Thymus (tissue), 11 donors: ENCODE measurements around the gene GALNT17. TPM values are rescaled to one million over a fixed set of nuclear protein-coding genes. Genes with fewer than 3 reads are reported as not detected.

Source experiments
- DNase-seq, 9 donors: peaks; one replicate each; pipeline ENCODE4 v3.0.0-alpha.2; 2013; ENCODE audit warnings: low spot score in 9 of 9, low read depth in 6 of 9, missing footprints in 1 of 9
- H3K27ac ChIP-seq, 2 donors: one replicate each; pipeline ENCODE4 v1.5.1; 2013; ENCODE audit warnings: control low read depth in 1 of 2, low read depth in 1 of 2, low read length in 1 of 2, mild to moderate bottlenecking in 1 of 2, moderate library complexity in 1 of 2
- H3K27me3 ChIP-seq, 2 donors: one replicate each; pipeline ENCODE4 v1.5.1; 2013; ENCODE audit warnings: low read length in 1 of 2; ENCODE audit not compliant: control insufficient read depth in 2 of 2, insufficient read depth in 1 of 2
- H3K36me3 ChIP-seq, 2 donors: one replicate each; pipeline ENCODE4 v1.5.1; 2013; ENCODE audit warnings: low read length in 1 of 2, mild to moderate bottlenecking in 1 of 2, moderate library complexity in 1 of 2; ENCODE audit not compliant: control insufficient read depth in 2 of 2, insufficient read depth in 2 of 2
- H3K4me1 ChIP-seq, 2 donors: one replicate each; pipeline ENCODE4 v1.5.1; 2013; ENCODE audit warnings: low read length in 2 of 2; ENCODE audit not compliant: control insufficient read depth in 2 of 2, insufficient read depth in 2 of 2
- H3K4me3 ChIP-seq, 2 donors: one replicate each; pipeline ENCODE4 v1.5.1; 2013; ENCODE audit warnings: low read length in 2 of 2, control low read depth in 1 of 2, mild to moderate bottlenecking in 1 of 2
- H3K9me3 ChIP-seq, 2 donors: one replicate each; pipeline ENCODE4 v1.5.1; 2013; ENCODE audit warnings: low read length in 1 of 2, mild to moderate bottlenecking in 1 of 2; ENCODE audit not compliant: control insufficient read depth in 2 of 2, insufficient read depth in 1 of 2
- WGBS: extraction: QIAGEN DNeasy Blood & Tissue Kit; methylation state at CpG from one replicate; pipeline ENCODE4 v1.1.7; 2013; 5-methylcytosine and 5-hydroxymethylcytosine counted together
- polyA plus RNA-seq: library from polyadenylated mRNA; stranded (reverse); fragments of 200-250 nt; gene quantifications from one replicate; pipeline ENCODE4 v1.2.3, GENCODE V29; 2013
- total RNA-seq: library from RNA; stranded (reverse); fragments of 120-200 nt; gene quantifications from one replicate; pipeline ENCODE4 v1.2.4, GENCODE V29; 2013
- donor health status: healthy.

Gene GALNT17
- total and polyA plus RNA-seq, 2 donors = 1.8 to 9.2 TPM

DNA sequence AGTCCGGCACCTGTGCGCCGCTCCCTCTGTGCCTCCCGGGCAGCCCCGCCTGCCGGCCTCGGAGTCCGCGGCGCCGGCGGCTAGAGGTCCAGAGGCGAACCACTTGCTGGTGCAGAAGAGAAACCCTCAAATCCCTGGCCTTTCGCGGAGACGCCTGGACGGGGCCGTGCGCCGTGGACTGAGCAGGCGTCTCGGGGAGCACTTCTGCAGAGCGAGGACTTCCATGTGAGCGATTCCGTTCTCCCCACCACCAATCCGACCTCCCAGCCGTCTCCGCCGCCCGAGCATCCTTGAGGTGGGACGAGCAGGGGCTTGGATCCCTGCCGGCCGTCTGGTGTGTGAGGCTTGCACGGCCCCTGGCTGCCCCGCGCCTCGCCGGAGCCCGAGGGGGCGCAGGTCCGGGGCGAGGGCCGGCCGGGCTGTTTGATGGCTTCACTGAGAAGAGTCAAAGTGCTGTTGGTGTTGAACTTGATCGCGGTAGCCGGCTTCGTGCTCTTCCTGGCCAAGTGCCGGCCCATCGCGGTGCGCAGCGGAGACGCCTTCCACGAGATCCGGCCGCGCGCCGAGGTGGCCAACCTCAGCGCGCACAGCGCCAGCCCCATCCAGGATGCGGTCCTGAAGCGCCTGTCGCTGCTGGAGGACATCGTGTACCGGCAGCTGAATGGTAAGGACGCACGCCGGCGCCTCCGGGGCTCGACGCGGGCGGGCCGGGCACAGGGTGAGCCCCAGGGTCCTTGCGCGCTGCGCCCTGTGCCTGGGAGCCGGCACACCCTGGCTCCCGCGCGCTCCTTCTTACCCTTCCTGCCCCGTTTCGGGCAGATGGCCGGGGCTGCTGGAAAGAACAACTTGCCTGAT, 660 bp downstream of the GALNT17 start:
- whole genome bisulfite sequencing = 5% methylated on average over 88 of the region's 88 CpGs
- Histone ChIP-seq H3K9me3 (no peaks in the 10 kb centered on the region), H3K36me3 (no peaks in the 10 kb centered on the region), H3K4me3 (peak overlapping the region in 1 of 2 donors; percentile 23), H3K27ac (no peak overlapping the region), H3K27me3 (peaks cover 31 to 40% of the 10 kb centered on the region in 2 donors), H3K4me1 (no peaks in the 10 kb centered on the region)
- no peak for DNase-seq

DNA sequence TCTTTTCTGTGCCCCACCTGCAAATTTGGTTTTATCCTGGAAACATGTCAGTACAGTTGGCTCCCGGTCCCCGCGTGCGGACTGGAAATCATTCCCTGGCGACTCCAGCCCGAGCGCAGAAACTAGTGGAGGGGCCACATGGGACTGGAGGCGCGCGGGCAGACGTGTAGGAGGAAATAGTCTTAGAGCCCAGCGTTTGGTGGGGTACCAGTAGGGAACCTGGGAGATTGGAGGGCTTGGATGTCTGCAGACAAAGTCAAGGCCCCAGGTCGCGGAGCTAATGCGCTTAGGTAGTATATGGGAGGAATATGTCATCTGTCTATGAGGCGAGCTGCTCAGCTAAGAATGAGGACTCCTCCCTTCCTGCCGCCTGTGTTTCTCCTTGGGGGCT, 1.3 kb downstream of the GALNT17 start:
- no peaks in the 10 kb centered on the region for H3K36me3 ChIP-seq
- 19% methylated on average over 17 of the region's 17 CpGs for WGBS
- no peak for DNase-seq
- H3K4me1 ChIP-seq = no peaks in the 10 kb centered on the region
- H3K9me3 ChIP-seq = no peaks in the 10 kb centered on the region
- peaks cover 31 to 40% of the 10 kb centered on the region in 2 donors for H3K27me3 ChIP-seq
- no peak overlapping the region for H3K27ac ChIP-seq
- no peak overlapping the region for H3K4me3 ChIP-seq

DNA sequence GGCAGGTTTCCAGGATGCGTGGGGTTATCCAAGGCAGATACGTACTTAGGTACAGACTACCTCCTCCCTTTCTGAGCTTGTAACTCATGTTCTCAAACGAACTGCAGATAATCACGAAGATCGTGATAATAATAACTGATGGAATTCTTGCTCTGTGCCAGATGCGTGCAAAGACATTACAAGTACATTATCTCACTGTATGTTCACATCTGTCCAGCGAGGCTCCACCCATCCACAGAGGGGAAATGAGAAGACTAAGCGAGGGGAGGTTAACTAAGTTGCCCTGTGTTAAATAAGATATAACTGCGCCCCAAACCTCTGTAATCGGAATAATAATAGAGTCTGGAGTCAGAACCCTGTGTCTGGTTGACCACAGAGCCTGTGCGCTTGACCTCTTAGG, 1.9 kb downstream of the GALNT17 start:
- DNase-seq = no peak
- H3K9me3 ChIP-seq = no peaks in the 10 kb centered on the region
- H3K27ac ChIP-seq = no peak overlapping the region
- no peaks in the 10 kb centered on the region for H3K36me3 ChIP-seq
- H3K27me3 ChIP-seq = peaks cover 31 to 40% of the 10 kb centered on the region in 2 donors
- no peaks in the 10 kb centered on the region for H3K4me1 ChIP-seq
- 91% methylated on average over 11 of the region's 11 CpGs for WGBS
- H3K4me3 ChIP-seq = no peak overlapping the region

DNA sequence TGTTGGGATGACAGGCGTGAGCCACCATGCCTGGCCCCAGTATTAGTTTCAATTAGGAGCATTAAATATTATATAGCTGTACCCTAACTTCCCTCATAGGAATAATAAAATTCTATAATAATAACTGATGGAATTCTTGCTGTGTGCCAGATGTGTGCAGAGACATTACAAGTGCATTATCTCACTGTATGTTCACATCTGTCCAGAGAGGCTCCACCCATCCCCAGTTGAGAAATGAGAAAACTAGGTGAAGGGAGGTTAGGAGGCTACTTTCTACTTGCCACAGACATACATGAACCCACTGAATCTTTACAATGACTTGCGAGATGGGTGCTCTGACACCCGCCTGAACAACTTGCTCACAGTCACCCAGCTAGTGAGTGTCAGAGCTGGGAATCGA, 3.2 kb downstream of the GALNT17 start:
- Histone ChIP-seq H3K4me1 (no peaks in the 10 kb centered on the region), H3K4me3 (no peak overlapping the region), H3K27me3 (peaks cover 31 to 33% of the 10 kb centered on the region in 2 donors), H3K27ac (no peak overlapping the region), H3K9me3 (no peaks in the 10 kb centered on the region), H3K36me3 (no peaks in the 10 kb centered on the region)
- 91% methylated on average over 4 of the region's 4 CpGs for WGBS
- no peak for DNase-seq

DNA sequence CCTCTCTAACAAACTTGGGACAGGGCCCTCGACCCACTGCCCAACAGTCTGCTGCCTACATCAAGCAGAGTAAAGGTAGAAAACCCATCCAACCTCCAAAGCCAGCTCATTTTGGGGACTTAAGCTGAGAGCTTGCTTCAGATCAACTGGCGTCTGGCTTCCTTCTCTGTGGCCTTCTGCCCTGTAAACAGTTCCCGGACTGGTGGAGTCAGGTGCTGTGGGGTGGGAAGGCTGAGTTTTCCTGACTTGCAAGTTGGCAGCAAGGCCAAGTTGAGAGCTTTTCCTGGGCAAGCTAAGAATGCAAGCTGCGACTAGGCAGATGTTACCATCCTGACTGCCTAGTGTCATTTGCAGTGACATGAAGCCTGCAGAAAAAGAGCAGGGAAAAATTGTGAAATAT, 3.7 kb downstream of the GALNT17 start:
- Histone ChIP-seq H3K36me3 (no peaks in the 10 kb centered on the region), H3K27ac (no peak overlapping the region), H3K9me3 (no peaks in the 10 kb centered on the region), H3K4me3 (no peak overlapping the region), H3K4me1 (no peaks in the 10 kb centered on the region), H3K27me3 (peaks cover 28 to 29% of the 10 kb centered on the region in 2 donors)
- DNase-seq = no peak
- 71% methylated on average over 4 of the region's 4 CpGs for WGBS

DNA sequence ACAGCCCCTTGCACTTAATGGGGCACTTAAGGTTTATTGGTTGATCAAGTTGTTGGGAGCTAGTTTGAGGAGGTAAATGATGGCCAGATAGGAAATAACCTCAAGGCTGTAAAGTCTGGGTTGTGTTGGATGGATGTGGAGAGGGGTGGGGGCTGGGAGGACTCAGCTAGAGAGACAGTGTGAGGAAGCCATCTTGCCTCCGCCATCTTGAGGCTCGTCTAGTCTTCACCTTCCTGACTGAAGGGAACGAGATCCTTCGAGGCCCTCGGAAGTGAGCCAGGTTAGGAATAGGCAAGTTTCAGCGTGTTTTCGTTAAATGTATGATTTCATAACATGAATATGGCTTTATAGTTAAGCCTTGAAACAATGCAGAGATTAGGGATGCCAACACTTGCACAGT, 5.5 kb downstream of the GALNT17 start:
- no peak overlapping the region for H3K4me3 ChIP-seq
- H3K4me1 ChIP-seq = no peaks in the 10 kb centered on the region
- DNase-seq = no peak
- H3K36me3 ChIP-seq = no peaks in the 10 kb centered on the region
- no peaks in the 10 kb centered on the region for H3K9me3 ChIP-seq
- H3K27ac ChIP-seq = no peak overlapping the region
- peaks cover 10 to 12% of the 10 kb centered on the region in 2 donors for H3K27me3 ChIP-seq
- 92% methylated on average over 7 of the region's 7 CpGs for WGBS

DNA sequence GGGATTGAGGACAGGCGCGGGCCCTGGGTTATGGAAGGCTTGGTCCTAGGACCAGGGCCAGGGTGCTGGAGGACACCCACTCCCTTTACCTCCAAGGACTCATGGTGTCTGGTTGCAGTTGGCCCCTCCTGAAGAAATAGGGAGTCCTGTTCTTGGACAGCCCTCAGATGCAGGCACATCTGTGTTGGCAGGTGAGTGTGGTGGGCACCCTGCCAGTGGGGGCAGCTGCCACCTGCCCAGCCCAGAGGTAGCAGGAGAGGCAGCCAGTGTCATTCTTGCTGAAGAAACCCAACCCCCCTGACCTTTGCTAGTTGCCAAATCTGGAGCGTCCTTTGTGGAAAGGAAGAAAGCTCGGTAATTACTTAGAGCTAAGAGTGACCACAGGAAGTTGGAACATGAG, 8.3 kb downstream of the GALNT17 start:
- WGBS = 65% methylated on average over 4 of the region's 4 CpGs
- Histone ChIP-seq H3K9me3 (no peaks in the 10 kb centered on the region), H3K27ac (no peak overlapping the region), H3K4me1 (no peaks in the 10 kb centered on the region), H3K36me3 (no peaks in the 10 kb centered on the region), H3K4me3 (no peak overlapping the region), H3K27me3 (no peaks in the 10 kb centered on the region)
- no peak for DNase-seq

DNA sequence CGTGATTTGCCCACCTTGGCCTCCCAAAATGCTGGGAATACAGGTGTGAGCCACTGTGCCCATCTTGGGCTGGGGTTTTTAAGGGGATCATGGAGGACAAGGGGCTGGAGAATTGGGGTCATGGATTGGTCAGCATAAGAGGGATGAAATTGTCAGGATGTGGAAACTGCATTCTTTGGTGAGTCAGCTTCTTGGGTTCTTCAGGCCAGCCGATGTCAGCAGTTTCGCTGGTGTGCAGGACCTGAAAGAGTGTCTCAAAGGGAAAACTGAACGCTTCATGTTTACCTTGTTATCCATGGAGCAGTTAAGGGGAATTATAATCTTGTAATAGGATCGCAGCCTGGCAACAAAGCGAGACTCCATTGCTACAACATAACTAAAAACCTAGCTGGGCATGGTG, 13.0 kb downstream of the GALNT17 start:
- DNase-seq = no peak
- no peaks in the 10 kb centered on the region for H3K36me3 ChIP-seq
- H3K4me3 ChIP-seq = no peak overlapping the region
- H3K27ac ChIP-seq = no peak overlapping the region
- 88% methylated on average over 6 of the region's 6 CpGs for WGBS
- no peaks in the 10 kb centered on the region for H3K27me3 ChIP-seq
- H3K9me3 ChIP-seq = no peaks in the 10 kb centered on the region
- H3K4me1 ChIP-seq = no peaks in the 10 kb centered on the region

DNA sequence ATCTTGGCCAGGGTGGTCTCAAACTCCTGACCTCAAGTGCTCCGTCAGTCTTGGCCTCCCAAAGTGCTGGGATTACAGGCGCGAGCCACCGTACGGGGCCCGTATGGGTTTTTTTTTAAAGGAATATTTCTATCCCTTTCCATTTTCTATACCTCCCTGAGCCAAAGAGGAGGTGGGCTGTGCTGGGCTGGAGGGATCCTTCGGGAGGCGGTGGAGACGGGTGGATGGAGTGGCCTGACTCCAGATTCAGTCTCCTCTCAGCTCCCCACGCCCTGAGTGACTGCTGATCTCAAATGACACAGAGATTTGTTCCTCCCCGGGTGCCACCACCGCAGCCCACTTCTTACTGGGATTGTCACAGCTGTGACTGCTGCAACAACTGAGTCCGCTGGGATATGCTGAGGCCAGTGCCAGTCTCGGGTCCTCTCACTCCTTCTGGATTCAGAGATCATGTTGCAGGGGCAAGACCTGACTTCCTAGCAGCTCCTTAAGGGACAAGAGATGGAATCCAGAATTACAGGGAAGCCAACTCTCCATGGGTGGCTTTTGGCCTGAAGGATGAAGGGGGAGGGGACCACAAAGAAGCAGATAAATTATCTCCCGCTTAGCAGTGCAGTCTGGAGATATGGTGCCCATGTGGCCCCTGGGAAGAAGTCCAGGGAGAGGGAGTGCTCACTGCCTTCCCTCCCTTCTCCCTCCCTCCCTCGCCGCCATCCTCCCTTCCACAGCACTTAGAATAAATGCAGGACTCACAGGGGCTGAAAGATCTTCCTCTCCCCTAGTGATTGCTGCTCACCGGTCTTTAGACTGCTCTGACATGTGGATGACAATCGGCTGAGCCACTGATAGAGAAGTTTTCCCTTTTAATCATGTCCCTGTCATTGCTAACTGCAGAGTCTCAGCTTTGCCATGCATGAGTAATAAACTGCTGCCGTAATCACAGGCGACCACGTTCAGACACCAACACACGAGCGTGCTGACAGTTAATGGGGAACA, 14.3 kb downstream of the GALNT17 start:
- 77% methylated on average over 24 of the region's 24 CpGs for WGBS
- no peak for DNase-seq
- H3K27ac ChIP-seq = no peak overlapping the region

More for the DNA sequence above, 14.3 kb downstream of the GALNT17 start:
- Histone ChIP-seq H3K4me1 (no peaks in the 10 kb centered on the region), H3K36me3 (no peaks in the 10 kb centered on the region), H3K27me3 (no peaks in the 10 kb centered on the region), H3K4me3 (no peak overlapping the region), H3K9me3 (no peaks in the 10 kb centered on the region)
